ENCODE results near the gene ILF3.

Gene ILF3

GRCh38 chr19:10699650-10700335 lies 45.6 kb downstream of the ILF3 start:
- peak; percentile 66 for TF ChIP-seq CTCF (conservative IDR thresholded peaks at IDR 0.05; ENCODE audit: low read length)
- DNase-seq (ENCODE audit: low read depth), result peak; percentile 50
- H3K4me3 ChIP-seq (ENCODE audit: low read length), result no peak overlapping the region

GRCh38 chr19:10701955-10702525 lies 47.9 kb downstream of the ILF3 start:
- peak overlapping the region; percentile 97 for H3K4me3 ChIP-seq (ENCODE audit: low read length)
- TF ChIP-seq CTCF (conservative IDR thresholded peaks at IDR 0.05; ENCODE audit: low read length), result 0 out of 2 replicates have a peak, but pooled peaks have one; percentile 1
- DNase-seq (ENCODE audit: low read depth), result no peak

GRCh38 chr19:10706990-10707389 lies 52.8 kb downstream of the ILF3 start:
- H3K4me3 ChIP-seq (ENCODE audit: low read length), result no peak overlapping the region
- no peak for DNase-seq (ENCODE audit: low read depth)
- no peak for TF ChIP-seq CTCF (conservative IDR thresholded peaks at IDR 0.05; ENCODE audit: low read length)

DNA sequence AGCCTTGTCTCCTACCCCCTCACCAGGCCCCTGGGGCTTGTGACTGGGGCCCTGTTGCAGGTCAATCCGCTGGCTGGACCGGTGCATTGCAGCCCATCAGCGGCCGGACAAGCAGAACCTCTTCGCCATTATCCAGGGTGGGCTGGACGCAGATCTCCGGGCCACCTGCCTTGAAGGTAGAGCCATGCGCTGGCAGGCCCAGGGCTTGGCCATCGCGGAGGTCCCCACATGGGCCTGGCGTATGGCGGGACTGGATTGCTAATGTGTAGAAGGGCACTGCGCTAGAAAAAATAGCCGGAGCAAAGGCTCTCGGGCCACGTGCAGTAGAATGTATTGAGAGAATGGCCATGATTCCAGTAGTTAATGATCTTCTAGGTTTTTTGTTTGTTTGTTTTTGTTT lies 53.3 kb downstream of the ILF3 start:
- no peak for TF ChIP-seq CTCF (conservative IDR thresholded peaks at IDR 0.05; ENCODE audit: low read length)
- DNase-seq (ENCODE audit: low read depth), result no peak

GRCh38 chr19:10708291-10708690 lies 54.1 kb downstream of the ILF3 start:
- no peak for TF ChIP-seq CTCF (conservative IDR thresholded peaks at IDR 0.05; ENCODE audit: low read length)
- no peak overlapping the region for H3K4me3 ChIP-seq (ENCODE audit: low read length)
- no peak for DNase-seq (ENCODE audit: low read depth)

More for the DNA sequence above, 53.3 kb downstream of the ILF3 start:
- H3K4me3 ChIP-seq (ENCODE audit: low read length), result no peak overlapping the region

DNA sequence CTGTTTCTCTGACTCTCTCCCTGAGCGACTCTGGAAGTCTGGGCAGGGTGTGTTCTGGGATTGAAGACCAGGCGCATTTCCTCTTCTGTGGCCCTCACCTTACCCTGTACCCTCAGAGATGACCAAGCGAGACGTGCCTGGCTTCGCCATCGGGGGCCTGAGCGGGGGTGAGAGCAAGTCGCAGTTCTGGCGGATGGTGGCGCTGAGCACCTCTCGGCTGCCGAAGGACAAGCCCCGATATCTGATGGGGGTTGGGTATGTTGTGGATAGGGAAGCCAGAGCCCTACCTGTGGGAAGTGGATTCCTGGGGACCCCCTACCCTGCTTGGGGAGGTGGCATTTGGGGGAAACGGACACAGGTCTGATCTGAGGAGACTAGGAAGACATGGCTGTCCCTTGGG lies 57.9 kb downstream of the ILF3 start:
- no peak for DNase-seq (ENCODE audit: low read depth)
- H3K4me3 ChIP-seq (ENCODE audit: low read length), result no peak overlapping the region
- no peak for TF ChIP-seq CTCF (conservative IDR thresholded peaks at IDR 0.05; ENCODE audit: low read length)

DNA sequence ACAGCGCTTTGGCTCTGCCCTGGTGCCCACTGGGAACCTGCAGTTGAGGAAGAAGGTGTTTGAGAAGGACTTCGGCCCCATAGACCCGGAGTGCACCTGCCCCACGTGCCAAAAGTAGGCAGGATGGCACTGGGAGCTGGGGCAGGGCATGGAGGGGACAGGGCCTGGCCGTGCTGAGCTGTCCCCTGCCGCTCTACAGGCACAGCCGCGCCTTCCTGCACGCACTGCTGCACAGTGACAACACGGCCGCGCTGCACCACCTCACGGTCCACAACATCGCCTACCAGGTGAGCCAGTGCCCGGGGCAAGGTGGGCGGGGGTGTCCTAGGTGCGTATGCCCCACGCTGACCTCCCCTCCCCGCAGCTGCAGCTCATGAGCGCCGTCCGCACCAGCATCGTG lies 58.6 kb downstream of the ILF3 start:
- TF ChIP-seq CTCF (conservative IDR thresholded peaks at IDR 0.05; ENCODE audit: low read length), result no peak
- no peak overlapping the region for H3K4me3 ChIP-seq (ENCODE audit: low read length)
- no peak for DNase-seq (ENCODE audit: low read depth)
